PC-3 (cell line): ENCODE data around the gene GATD1.

ENCODE experiments used
- EZH2 ChIP-seq: fragments of 300-600 bp; sonication (generic); IDR thresholded peaks from one replicate; pipeline ENCODE4 v1.6.1; 2017; ENCODE audit warnings: antibody characterized with exemption, mild to moderate bottlenecking, low read length; ENCODE audit not compliant: unreplicated experiment
- TF ChIP-seq, protein P1 (sequence below): fragments of 300-600 bp; sonication (generic); conservative IDR thresholded peaks from 2 replicates; pipeline ENCODE4 v1.5.1; 2017; ENCODE audit warnings: antibody characterized with exemption, low read depth, mild to moderate bottlenecking, low read length

DNA sequence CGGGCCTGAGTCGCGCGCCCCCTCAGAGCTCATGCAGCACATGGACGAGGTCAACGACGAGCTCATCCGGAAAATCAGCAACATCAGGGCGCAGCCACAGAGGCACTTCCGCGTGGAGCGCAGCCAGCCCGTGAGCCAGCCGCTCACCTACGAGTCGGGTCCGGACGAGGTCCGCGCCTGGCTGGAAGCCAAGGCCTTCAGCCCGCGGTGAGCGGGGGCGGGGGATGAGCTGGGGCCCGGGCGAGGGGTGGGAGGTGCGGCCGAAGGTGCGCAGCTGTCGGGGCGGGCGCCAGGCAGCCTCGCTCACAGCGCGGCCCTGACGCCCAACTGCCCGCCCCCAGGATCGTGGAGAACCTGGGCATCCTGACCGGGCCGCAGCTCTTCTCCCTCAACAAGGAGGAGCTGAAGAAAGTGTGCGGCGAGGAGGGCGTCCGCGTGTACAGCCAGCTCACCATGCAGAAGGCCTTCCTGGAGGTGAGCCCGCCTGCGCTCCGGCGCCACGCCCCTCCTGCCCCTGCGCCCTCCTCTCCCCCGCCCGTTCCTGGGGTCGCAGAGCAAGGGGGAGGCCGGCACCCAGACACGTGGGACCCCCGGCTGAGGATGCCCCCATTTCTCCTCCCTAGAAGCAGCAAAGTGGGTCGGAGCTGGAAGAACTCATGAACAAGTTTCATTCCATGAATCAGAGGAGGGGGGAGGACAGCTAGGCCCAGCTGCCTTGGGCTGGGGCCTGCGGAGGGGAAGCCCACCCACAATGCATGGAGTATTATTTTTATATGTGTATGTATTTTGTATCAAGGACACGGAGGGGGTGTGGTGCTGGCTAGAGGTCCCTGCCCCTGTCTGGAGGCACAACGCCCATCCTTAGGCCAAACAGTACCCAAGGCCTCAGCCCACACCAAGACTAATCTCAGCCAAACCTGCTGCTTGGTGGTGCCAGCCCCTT, 50.7 kb downstream of the GATD1 start:
- TF ChIP-seq, protein P1, sequence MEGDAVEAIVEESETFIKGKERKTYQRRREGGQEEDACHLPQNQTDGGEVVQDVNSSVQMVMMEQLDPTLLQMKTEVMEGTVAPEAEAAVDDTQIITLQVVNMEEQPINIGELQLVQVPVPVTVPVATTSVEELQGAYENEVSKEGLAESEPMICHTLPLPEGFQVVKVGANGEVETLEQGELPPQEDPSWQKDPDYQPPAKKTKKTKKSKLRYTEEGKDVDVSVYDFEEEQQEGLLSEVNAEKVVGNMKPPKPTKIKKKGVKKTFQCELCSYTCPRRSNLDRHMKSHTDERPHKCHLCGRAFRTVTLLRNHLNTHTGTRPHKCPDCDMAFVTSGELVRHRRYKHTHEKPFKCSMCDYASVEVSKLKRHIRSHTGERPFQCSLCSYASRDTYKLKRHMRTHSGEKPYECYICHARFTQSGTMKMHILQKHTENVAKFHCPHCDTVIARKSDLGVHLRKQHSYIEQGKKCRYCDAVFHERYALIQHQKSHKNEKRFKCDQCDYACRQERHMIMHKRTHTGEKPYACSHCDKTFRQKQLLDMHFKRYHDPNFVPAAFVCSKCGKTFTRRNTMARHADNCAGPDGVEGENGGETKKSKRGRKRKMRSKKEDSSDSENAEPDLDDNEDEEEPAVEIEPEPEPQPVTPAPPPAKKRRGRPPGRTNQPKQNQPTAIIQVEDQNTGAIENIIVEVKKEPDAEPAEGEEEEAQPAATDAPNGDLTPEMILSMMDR: no peak
- no peak for TF ChIP-seq EZH2
